ENCODE results near the gene PES1.

DNA sequence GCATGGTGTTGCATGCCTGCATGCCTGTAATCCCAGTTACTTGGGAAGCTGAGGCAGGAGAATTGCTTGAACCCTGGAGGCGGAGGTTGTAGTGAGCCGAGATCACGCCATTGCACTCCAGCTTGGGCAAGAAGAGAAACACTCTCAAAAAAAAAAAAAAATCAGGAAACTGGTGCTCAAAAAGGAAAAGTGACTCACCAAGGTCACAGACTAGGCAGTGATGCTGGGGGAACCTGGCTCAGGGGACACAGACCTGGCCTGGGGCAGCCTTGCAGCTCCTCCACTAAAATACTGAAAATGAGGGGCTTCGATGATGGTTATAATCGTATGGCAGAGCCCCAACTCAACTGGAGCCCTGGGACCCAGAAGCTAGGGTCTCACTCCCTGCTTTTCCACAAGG lies 35.8 kb upstream of the PES1 start:
- no peak for TF ChIP-seq EZH2 (IDR thresholded peaks at IDR 0.05; ENCODE audit: insufficient read depth, low read length)
- TF ChIP-seq, protein P1, sequence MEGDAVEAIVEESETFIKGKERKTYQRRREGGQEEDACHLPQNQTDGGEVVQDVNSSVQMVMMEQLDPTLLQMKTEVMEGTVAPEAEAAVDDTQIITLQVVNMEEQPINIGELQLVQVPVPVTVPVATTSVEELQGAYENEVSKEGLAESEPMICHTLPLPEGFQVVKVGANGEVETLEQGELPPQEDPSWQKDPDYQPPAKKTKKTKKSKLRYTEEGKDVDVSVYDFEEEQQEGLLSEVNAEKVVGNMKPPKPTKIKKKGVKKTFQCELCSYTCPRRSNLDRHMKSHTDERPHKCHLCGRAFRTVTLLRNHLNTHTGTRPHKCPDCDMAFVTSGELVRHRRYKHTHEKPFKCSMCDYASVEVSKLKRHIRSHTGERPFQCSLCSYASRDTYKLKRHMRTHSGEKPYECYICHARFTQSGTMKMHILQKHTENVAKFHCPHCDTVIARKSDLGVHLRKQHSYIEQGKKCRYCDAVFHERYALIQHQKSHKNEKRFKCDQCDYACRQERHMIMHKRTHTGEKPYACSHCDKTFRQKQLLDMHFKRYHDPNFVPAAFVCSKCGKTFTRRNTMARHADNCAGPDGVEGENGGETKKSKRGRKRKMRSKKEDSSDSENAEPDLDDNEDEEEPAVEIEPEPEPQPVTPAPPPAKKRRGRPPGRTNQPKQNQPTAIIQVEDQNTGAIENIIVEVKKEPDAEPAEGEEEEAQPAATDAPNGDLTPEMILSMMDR (IDR thresholded peaks at IDR 0.05; ENCODE audit: insufficient read depth, low read depth, low read length) = no peak

All from astrocyte (in vitro differentiated cells and primary cell).